ENCODE measurements around the gene LPAR2. TPM values are rescaled to one million over a fixed set of nuclear protein-coding genes. Genes with fewer than 3 reads are reported as not detected.

Gene LPAR2
- total RNA-seq, 2 donors from 2014 or later: 72.8 to 82.2 TPM

DNA sequence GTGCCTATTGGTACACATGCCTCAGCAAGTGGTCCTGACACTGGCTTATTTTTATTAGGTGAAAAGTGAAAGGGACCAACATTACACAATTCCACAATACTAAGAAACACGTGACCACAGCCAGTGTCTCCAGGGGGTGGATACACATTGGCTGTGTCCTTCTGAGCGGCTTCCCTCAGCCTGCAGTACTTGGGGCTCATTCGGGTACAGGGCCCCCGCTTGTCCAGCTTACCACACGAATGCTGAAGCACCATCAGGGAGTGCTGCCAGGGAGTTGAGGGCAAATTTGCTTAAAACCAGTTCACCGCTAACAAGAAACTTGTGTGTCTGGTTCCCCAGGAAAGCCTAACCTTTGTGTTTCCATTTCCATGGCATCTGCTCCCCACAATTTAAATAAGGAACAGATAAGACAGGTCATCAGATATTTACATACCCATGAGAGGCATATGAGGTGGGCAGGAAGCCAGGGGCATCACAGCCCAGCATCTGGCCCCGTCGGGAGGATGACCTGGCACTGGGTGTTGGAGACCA lies 32.8 kb downstream of the LPAR2 start:
- DNase-seq: no peak
- H3K4me3 Mint-ChIP-seq: peak overlapping the region in 1 of 2 donors; percentile 8

DNA sequence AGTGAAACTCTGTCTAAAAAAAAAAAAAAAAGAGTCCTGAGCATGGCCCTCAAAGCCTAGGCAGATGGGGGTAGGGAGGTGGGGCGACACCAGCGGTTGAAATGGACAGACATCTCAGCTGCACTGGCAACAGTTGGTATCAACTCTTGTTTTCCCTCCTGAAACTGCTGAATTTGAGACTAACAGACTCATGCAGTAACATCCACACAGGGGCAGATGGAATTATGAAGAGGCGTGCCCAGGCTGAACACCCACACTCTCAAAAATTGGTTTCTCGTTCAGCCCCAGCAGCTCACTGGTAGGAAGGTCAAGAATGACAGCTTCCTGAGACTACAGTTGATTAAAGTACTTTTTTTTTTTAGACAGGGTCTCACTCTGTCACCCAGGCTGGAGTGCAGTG lies 33.6 kb downstream of the LPAR2 start:
- H3K27ac Mint-ChIP-seq: no peak overlapping the region
- peak overlapping the region; percentile 42 to 62 for H3K4me3 Mint-ChIP-seq
- H3K27me3 Mint-ChIP-seq (ENCODE audit: low read depth): no peaks in the 10 kb centered on the region
- H3K9me3 Mint-ChIP-seq: no peaks in the 10 kb centered on the region
- ATAC-seq (replicated peaks in 1 of 2): no peak
- H3K4me1 Mint-ChIP-seq (ENCODE audit: low read depth): peaks cover 80% of the 10 kb centered on the region
- H3K36me3 Mint-ChIP-seq (ENCODE audit: insufficient read depth in 2 of 2): peaks cover 7 to 13% of the 10 kb centered on the region in 2 donors
- peak in 1 of 2 donors; percentile 25 for DNase-seq

More for the DNA sequence above, 32.8 kb downstream of the LPAR2 start:
- Mint-ChIP-seq H3K27ac (peak overlapping the region; percentile 8), H3K4me1 (ENCODE audit: low read depth) (peaks cover 77% of the 10 kb centered on the region), H3K36me3 (ENCODE audit: insufficient read depth in 2 of 2) (peaks cover 3 to 13% of the 10 kb centered on the region in 2 donors), H3K9me3 (no peaks in the 10 kb centered on the region), H3K27me3 (ENCODE audit: low read depth) (no peaks in the 10 kb centered on the region)
- no peak for ATAC-seq (replicated peaks in 1 of 2)

DNA sequence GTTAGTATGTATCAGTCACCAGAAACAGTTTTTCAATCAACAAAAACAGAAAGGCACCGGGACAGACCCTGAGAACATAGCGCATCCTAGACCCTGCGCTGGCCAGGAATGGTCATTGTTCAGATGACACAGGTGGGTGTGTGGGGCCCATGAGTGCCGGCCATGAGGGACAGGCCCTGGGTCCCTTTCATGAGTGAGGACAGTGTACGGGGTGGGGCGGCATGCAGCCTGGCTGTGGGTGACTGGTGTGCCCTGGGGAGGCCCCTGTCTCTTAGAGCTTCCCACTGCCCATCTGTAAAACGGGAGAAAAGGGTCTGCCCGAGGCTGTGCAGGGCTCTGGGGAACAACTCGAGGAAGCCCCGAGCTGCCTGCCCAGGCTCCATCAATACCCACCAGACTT lies 35.3 kb downstream of the LPAR2 start:
- Mint-ChIP-seq H3K9me3 (no peaks in the 10 kb centered on the region), H3K27ac (peak overlapping the region; percentile 76), H3K36me3 (ENCODE audit: insufficient read depth in 2 of 2) (peaks cover 8 to 18% of the 10 kb centered on the region in 2 donors), H3K4me1 (ENCODE audit: low read depth) (peaks cover 80% of the 10 kb centered on the region), H3K27me3 (ENCODE audit: low read depth) (no peaks in the 10 kb centered on the region), H3K4me3 (no peak overlapping the region)
- DNase-seq: no peak
- no peak for ATAC-seq (replicated peaks in 1 of 2)

DNA sequence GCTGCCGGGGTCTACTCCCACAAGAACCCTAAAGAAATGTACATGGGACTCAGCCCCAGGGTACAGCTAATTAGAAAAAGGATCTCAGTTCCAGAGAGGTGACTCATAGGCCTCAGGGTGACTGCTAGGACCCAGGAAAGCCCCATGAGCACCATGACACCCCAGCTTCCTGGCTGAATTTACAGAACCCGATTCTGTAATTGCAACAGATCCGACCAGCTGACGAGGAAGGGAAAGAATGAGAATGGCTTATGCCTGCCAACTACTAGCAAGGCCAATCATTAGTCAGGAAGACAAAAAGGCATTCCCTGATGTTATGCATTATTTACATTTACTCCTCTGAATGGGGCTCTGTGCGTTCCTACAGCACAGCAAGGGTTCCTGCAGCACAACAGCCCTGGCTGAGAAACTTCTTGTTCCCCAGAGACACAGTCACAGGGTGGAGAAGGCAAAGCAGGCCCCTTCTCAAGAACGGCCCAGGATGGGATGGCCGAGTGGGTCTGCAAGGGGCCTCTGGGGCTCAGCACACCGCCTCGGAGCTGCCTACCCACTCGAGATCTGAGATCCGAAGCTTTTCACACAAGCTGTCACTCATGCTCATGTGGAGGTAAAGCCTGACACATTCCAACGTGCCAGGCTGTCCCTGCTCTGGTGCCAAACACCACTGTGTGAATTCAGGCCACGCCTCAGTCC lies 36.7 kb downstream of the LPAR2 start:
- no peaks in the 10 kb centered on the region for H3K27me3 Mint-ChIP-seq (ENCODE audit: low read depth)
- H3K36me3 Mint-ChIP-seq (ENCODE audit: insufficient read depth in 2 of 2): peaks cover 6 to 15% of the 10 kb centered on the region in 2 donors
- H3K27ac Mint-ChIP-seq: peak overlapping the region; percentile 94
- DNase-seq (peak; percentile 77 to 82), ATAC-seq (replicated peaks in 1 of 2) (peak; percentile 90 to 93)
- H3K9me3 Mint-ChIP-seq: no peaks in the 10 kb centered on the region
- peak overlapping the region; percentile 75 to 82 for H3K4me3 Mint-ChIP-seq
- peaks cover 66% of the 10 kb centered on the region for H3K4me1 Mint-ChIP-seq (ENCODE audit: low read depth)

DNA sequence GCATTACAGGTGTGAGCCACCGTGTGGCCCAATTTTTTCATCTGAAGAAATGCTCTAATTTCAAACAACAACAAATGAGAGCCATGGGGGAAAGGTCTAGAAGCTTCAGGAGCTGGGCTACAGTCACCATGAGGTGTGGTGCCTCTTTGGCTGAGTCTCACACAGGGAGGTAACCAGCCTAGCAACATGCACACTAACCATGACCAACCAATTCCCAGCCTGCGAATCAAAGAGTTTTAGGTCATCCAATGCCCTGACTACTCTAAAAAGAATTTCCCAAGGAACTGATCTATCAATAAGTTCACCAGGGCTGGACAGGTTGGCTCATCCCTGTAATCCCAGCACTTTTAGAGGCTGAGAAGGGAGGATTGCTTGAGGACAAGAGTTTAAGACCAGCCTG lies 39.5 kb downstream of the LPAR2 start:
- Mint-ChIP-seq H3K27me3 (ENCODE audit: low read depth) (no peaks in the 10 kb centered on the region), H3K4me1 (ENCODE audit: low read depth) (peaks cover 48% of the 10 kb centered on the region), H3K36me3 (ENCODE audit: insufficient read depth in 2 of 2) (peaks cover 9 to 13% of the 10 kb centered on the region in 2 donors), H3K27ac (peak overlapping the region; percentile 94), H3K4me3 (peak overlapping the region; percentile 62 to 64), H3K9me3 (no peaks in the 10 kb centered on the region)
- no peak for ATAC-seq (replicated peaks in 1 of 2)
- DNase-seq: no peak

DNA sequence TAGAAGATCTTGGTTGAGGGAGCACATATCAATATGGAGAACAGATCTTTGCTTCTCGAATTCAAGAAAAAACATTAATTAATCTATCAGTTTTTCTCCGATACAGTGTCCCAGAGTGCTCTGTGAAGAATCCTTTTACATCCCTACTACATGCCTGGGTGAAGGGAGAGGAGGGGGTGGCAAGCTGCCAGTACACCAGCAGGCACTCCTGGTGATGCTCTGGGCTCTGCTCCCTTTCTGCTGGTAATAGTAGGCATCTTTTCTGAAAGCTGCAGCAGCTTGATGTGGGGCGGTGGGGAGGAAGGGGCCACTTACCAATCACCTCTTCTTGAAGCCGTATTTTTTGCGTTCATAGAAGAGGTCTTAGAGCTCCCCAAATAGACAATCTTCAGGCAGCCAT lies 40.2 kb downstream of the LPAR2 start:
- Mint-ChIP-seq H3K27ac (peak overlapping the region; percentile 26), H3K36me3 (ENCODE audit: insufficient read depth in 2 of 2) (peaks cover 9 to 11% of the 10 kb centered on the region in 2 donors), H3K4me1 (ENCODE audit: low read depth) (peaks cover 48% of the 10 kb centered on the region), H3K4me3 (peak overlapping the region; percentile 17 to 31), H3K9me3 (no peaks in the 10 kb centered on the region), H3K27me3 (ENCODE audit: low read depth) (no peaks in the 10 kb centered on the region)
- DNase-seq (no peak), ATAC-seq (replicated peaks in 1 of 2) (no peak)

DNA sequence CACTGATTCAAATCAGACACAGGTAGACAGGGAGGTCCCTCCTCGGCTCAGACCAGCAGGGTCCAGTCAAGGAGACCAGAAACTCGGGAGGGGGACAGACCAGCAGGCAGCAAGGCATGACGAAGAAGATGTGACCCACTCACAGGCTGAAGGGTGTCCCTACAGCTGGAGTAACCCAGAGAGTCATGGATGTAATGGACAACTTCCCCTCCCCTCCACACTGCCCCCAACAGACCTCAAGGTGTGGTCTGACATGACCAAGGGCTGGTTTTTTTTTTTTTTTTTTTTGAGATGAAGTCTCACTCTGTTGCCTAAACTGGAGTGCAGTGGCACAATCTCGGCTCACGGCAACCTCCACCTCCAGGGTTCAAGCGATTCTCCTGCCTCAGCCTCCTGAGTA lies 43.7 kb downstream of the LPAR2 start:
- H3K4me1 Mint-ChIP-seq (ENCODE audit: low read depth): peaks cover 33% of the 10 kb centered on the region
- H3K36me3 Mint-ChIP-seq (ENCODE audit: insufficient read depth in 2 of 2): peaks cover 5 to 11% of the 10 kb centered on the region in 2 donors
- no peaks in the 10 kb centered on the region for H3K9me3 Mint-ChIP-seq
- H3K4me3 Mint-ChIP-seq: no peak overlapping the region
- DNase-seq (no peak), ATAC-seq (replicated peaks in 1 of 2) (no peak)
- H3K27ac Mint-ChIP-seq: no peak overlapping the region
- H3K27me3 Mint-ChIP-seq (ENCODE audit: low read depth): no peaks in the 10 kb centered on the region

DNA sequence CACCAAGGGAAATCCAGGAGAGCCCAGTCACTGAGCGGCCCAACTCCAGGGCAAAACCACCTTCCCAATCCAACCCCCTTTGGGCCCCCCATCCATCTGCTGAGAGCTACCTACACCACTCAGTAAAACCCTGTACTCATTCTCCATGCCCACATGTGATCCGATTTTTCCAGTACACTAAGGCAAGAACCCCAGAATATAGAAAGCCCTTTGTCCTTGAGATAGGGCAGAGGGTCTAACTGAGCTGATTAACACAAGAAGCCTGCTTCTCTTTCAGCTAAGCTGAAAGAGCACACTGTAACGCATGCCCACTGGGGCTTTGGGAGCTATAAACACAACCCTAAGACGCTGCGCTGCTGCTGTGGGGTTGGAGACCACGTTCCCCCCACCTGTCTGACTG lies 45.5 kb downstream of the LPAR2 start:
- ATAC-seq (replicated peaks in 1 of 2): no peak
- no peaks in the 10 kb centered on the region for H3K27me3 Mint-ChIP-seq (ENCODE audit: low read depth)
- no peak for DNase-seq
- H3K4me3 Mint-ChIP-seq: no peak overlapping the region
- H3K4me1 Mint-ChIP-seq (ENCODE audit: low read depth): peaks cover 17% of the 10 kb centered on the region
- H3K27ac Mint-ChIP-seq: peak overlapping the region; percentile 43
- H3K36me3 Mint-ChIP-seq (ENCODE audit: insufficient read depth in 2 of 2): peaks cover 3% of the 10 kb centered on the region in 2 donors
- no peaks in the 10 kb centered on the region for H3K9me3 Mint-ChIP-seq

DNA sequence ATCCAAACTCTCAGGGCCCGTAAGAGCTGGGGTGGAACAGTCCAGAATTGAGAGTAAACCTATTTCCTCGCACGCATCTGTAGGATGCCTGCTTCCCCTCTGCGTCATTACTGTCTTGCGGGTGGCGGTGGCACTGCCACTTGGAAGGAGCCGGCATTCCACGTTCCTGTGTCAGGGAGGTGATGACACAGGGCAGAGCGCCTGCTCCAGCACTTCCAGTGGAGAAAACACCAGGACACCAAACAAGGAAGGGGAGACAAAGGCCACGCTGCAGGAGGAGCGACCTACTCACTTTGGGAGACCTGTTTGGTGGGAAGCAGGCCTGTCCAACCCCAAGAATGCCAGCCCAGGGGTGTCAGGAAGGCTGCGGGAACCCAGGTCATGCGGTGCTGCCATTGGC lies 46.6 kb downstream of the LPAR2 start:
- Mint-ChIP-seq H3K9me3 (no peaks in the 10 kb centered on the region), H3K27me3 (ENCODE audit: low read depth) (no peaks in the 10 kb centered on the region), H3K4me3 (no peak overlapping the region), H3K27ac (no peak overlapping the region), H3K4me1 (ENCODE audit: low read depth) (peaks cover 17% of the 10 kb centered on the region), H3K36me3 (ENCODE audit: insufficient read depth in 2 of 2) (peaks cover 3% of the 10 kb centered on the region in 2 donors)
- no peak for ATAC-seq (replicated peaks in 1 of 2)
- no peak for DNase-seq

DNA sequence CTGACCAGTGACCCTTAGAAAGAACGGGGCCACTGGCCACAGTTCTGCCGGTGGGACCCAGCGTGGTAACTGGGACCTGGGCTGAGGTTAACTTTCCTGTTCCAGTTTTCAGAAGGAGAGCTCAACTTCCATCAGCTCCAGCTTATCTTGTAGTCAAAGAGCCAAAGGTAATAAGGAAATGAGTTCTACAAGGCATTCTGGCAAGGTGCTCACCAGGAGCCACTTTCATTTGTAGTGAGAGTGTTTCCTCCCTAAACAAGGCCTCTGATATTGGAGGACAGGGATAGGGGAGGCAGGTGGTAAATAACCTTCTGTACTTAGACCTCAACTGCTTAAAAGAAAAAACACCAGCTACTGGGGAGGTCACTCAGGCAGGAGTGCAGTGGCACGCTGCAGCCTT lies 47.6 kb downstream of the LPAR2 start:
- Mint-ChIP-seq H3K4me3 (no peak overlapping the region), H3K27ac (no peak overlapping the region), H3K36me3 (ENCODE audit: insufficient read depth in 2 of 2) (peaks cover 3% of the 10 kb centered on the region in 2 donors), H3K27me3 (ENCODE audit: low read depth) (no peaks in the 10 kb centered on the region), H3K9me3 (no peaks in the 10 kb centered on the region), H3K4me1 (ENCODE audit: low read depth) (peaks cover 17% of the 10 kb centered on the region)
- no peak for DNase-seq
- no peak for ATAC-seq (replicated peaks in 1 of 2)

DNA sequence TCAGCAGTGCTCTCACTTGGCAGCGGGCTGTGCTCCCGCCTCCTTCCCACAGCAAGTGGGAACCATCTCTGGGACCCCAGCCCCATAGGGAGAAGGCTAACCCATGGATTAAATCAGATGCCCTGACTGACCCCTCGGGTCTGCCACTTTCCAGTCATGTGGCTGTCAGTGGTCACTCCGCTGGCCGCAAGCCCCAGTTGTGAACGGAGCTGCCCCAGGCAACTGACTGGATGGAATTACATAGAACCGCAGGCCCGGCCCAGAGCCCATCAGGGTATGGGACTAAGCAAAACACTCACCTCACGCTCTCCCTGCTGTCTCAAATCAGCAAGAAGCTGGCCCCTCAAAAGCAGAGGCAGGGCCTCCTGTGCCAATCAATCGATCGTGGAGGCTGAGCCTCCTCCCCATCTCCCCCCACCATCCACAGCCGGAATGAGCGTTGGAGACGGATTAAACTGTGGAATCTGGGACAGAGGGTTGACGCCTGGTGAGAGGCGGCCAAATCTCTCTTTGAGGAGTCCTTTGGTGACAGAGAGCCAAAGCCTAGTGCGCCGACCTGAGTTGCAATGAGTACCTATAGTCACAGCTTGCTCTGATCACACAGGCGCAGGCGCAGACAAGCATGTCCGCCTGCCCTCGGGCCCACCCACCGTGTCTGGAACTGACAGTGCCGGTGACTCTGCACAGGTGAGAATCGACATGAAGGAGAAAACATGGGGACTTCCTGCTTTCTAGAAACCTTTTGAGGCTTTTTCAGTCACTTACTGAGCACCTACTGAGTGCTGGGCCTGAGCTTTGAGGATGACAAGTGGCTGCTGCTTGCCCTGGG lies 48.3 kb downstream of the LPAR2 start:
- ATAC-seq (replicated peaks in 1 of 2) (no peak), DNase-seq (no peak)
- H3K36me3 Mint-ChIP-seq (ENCODE audit: insufficient read depth in 2 of 2): peaks cover 1 to 3% of the 10 kb centered on the region in 2 donors
- H3K4me3 Mint-ChIP-seq: no peak overlapping the region
- H3K27ac Mint-ChIP-seq: no peak overlapping the region
- no peaks in the 10 kb centered on the region for H3K9me3 Mint-ChIP-seq
- H3K4me1 Mint-ChIP-seq (ENCODE audit: low read depth): peaks cover 17% of the 10 kb centered on the region
- no peaks in the 10 kb centered on the region for H3K27me3 Mint-ChIP-seq (ENCODE audit: low read depth)

DNA sequence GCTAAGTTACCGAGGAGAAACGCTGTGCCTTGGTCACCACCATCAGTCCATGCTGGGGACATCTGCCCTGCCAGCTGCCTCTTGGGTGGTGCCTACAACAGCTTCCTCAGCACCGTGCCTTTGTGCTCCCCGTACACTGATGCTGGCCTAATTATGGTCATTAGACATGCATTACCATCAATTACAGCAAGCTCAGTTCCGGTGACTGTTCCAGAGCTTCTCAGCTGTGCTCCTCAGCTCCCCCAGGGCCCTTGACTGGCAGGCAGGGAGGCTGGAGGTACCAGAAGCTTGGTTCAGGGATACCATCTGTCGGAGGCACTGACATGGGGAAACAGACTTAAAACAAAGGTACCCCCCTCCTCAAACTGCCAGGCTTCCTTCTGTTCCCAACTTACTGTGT lies 49.8 kb downstream of the LPAR2 start:
- no peak overlapping the region for H3K27ac Mint-ChIP-seq

DNA sequence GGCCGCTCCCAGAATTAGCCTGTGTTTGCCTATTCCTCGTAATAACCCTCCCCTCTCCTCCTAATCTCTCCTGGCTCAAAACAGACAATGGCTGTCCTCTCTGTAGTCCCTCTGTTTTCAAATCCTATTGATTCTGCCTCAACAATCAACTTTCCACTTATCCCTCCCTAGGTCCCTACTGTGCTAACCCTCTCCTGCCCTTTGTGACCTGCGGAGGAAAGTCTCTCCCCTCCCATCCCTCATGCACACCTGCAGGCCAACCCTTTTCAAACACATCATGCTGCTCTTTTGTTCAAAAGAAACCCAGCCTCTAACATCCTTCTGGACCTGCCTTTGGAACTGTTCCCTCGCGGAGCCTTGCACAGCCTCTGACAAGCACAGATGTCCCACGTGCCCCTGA lies 52.6 kb downstream of the LPAR2 start:
- Mint-ChIP-seq H3K27me3 (ENCODE audit: low read depth) (no peaks in the 10 kb centered on the region), H3K9me3 (no peaks in the 10 kb centered on the region)

More for the DNA sequence above, 49.8 kb downstream of the LPAR2 start:
- H3K4me3 Mint-ChIP-seq: no peak overlapping the region
- no peaks in the 10 kb centered on the region for H3K9me3 Mint-ChIP-seq
- H3K27me3 Mint-ChIP-seq (ENCODE audit: low read depth): no peaks in the 10 kb centered on the region
- H3K36me3 Mint-ChIP-seq (ENCODE audit: insufficient read depth in 2 of 2): peaks cover 0 to 1% of the 10 kb centered on the region in 2 donors
- DNase-seq (no peak), ATAC-seq (replicated peaks in 1 of 2) (no peak)
- H3K4me1 Mint-ChIP-seq (ENCODE audit: low read depth): peaks cover 17% of the 10 kb centered on the region

More for the DNA sequence above, 52.6 kb downstream of the LPAR2 start:
- Mint-ChIP-seq H3K4me1 (ENCODE audit: low read depth) (peaks cover 15% of the 10 kb centered on the region), H3K4me3 (no peak overlapping the region), H3K36me3 (ENCODE audit: insufficient read depth in 2 of 2) (peaks cover 4 to 5% of the 10 kb centered on the region in 2 donors), H3K27ac (no peak overlapping the region)
- ATAC-seq (replicated peaks in 1 of 2): no peak
- no peak for DNase-seq

Measured in activated T-cell treated with anti-CD3 and anti-CD28 coated beads, Interleukin-2, amount 50 U/mL, for 72 hours (primary cell).